Uterus (tissue), 4 donors: ENCODE results near the gene NATD1. TPM values are rescaled to one million over a fixed set of nuclear protein-coding genes. Genes with fewer than 3 reads are reported as not detected.
"Not testable (repeated sequence)": the region's sequence is repeated elsewhere in the genome, so short reads cannot be mapped to it uniquely, and the experiment has no call there.

ENCODE experiments used
- DNase-seq, 2 donors: peaks; one replicate each; pipeline ENCODE4 v3.0.0-alpha.2; 2019 to 2020
- H3K27ac ChIP-seq, 2 donors: fragments of 200-600 bp; sonication (generic); 1 replicate in 1 of 2; 2 replicates in 1 of 2; pipeline ENCODE4 v1.5.1; 2016 to 2018
- H3K27me3 ChIP-seq, 2 donors: fragments of 200-600 bp; sonication (generic); one replicate each; pipeline ENCODE4 v1.5.1; 2018 to 2019; ENCODE audit warnings: control low read depth in 1 of 2
- H3K36me3 ChIP-seq, 2 donors: fragments of 200-600 bp; sonication (generic); one replicate each; pipeline ENCODE4 v1.5.1; 2019; ENCODE audit warnings: control low read depth in 1 of 2
- H3K4me1 ChIP-seq, 2 donors: fragments of 200-600 bp; sonication (generic); one replicate each; pipeline ENCODE4 v1.5.1; 2018 to 2019; ENCODE audit warnings: control low read depth in 1 of 2
- H3K4me3 ChIP-seq, 2 donors: fragments of 200-600 bp; sonication (generic); 1 replicate in 1 of 2; 2 replicates in 1 of 2; pipeline ENCODE4 v1.5.1; 2018 to 2019; ENCODE audit warnings: mild to moderate bottlenecking in 1 of 2
- H3K9me3 ChIP-seq, 2 donors: fragments of 200-600 bp; sonication (generic); one replicate each; pipeline ENCODE4 v1.5.1; 2019; ENCODE audit warnings: control low read depth in 1 of 2
- POLR2A ChIP-seq, 2 donors: fragments of 450-650 bp; IDR thresholded peaks; one replicate each; pipeline ENCODE4 v1.6.1; 2016; ENCODE audit warnings: antibody characterized with exemption in 2 of 2, mild to moderate bottlenecking in 1 of 2, moderate library complexity in 1 of 2
- intact Hi-C: fragments of 100-400 bp; cut with DNase I; formaldehyde crosslinking; loops from one replicate; pipeline ENCODE4 v1.15.1; 2023; ENCODE audit warnings: low total_unique reads
- total RNA-seq, 4 donors: library from RNA; depleted of rRNA in 3 of 4; stranded (reverse); fragments of >200 nt in 3 of 4; gene quantifications; one replicate each; pipeline versions ENCODE4 v1.1.0 to v1.2.4, GENCODE V29; 2014 to 2023
- TF ChIP-seq, protein P1 (sequence below), 4 experiments: fragments of 200-600 bp in 2 of 4; fragments of 450-650 bp in 2 of 4; sonication (generic) in 2 of 4; IDR thresholded peaks; one replicate each; pipeline ENCODE4 v1.5.1; 2016 to 2019; ENCODE audit warnings: antibody characterized with exemption in 4 of 4, mild to moderate bottlenecking in 2 of 4, moderate library complexity in 1 of 4
- donor health status: DM: yes; HTN: yes; CAD: no.

The NATD1 gene
- total RNA-seq, 4 donors from 2014 or later = 2.1 to 4.9 (median 3.8) TPM

DNA sequence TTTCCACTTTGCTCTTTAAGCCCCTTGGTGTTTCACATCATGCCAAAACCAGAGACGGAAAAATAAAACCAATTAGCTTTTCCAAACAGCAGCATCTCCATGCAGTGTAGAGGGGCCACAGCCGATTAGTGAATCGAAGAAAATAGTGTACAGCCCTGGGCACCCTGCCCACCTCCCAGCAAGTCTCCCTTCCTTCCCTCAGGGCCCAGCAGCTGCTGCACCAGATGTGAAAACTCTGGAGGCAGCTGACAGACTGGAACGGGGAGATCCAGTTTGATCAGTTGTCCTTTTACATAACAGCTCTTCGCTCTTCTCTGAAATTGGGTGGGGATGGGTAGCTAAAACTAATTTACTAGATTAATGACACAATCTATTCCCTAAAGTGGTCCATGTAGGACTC, 58.5 kb downstream of the NATD1 start:
- no peaks in the 10 kb centered on the region for H3K9me3 ChIP-seq
- TF ChIP-seq, protein P1, sequence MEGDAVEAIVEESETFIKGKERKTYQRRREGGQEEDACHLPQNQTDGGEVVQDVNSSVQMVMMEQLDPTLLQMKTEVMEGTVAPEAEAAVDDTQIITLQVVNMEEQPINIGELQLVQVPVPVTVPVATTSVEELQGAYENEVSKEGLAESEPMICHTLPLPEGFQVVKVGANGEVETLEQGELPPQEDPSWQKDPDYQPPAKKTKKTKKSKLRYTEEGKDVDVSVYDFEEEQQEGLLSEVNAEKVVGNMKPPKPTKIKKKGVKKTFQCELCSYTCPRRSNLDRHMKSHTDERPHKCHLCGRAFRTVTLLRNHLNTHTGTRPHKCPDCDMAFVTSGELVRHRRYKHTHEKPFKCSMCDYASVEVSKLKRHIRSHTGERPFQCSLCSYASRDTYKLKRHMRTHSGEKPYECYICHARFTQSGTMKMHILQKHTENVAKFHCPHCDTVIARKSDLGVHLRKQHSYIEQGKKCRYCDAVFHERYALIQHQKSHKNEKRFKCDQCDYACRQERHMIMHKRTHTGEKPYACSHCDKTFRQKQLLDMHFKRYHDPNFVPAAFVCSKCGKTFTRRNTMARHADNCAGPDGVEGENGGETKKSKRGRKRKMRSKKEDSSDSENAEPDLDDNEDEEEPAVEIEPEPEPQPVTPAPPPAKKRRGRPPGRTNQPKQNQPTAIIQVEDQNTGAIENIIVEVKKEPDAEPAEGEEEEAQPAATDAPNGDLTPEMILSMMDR (IDR thresholded peaks at IDR 0.05) = no peak
- TF ChIP-seq POLR2A (IDR thresholded peaks at IDR 0.05) = no peak
- H3K27ac ChIP-seq = peak overlapping the region; percentile 32 to 49
- H3K4me1 ChIP-seq = peaks cover 0 to 7% of the 10 kb centered on the region in 2 donors
- no peak overlapping the region for H3K4me3 ChIP-seq
- no peaks in the 10 kb centered on the region for H3K36me3 ChIP-seq
- intact Hi-C loops = no loop called here
- H3K27me3 ChIP-seq = no peaks in the 10 kb centered on the region
- peak; percentile 37 to 65 for DNase-seq

DNA sequence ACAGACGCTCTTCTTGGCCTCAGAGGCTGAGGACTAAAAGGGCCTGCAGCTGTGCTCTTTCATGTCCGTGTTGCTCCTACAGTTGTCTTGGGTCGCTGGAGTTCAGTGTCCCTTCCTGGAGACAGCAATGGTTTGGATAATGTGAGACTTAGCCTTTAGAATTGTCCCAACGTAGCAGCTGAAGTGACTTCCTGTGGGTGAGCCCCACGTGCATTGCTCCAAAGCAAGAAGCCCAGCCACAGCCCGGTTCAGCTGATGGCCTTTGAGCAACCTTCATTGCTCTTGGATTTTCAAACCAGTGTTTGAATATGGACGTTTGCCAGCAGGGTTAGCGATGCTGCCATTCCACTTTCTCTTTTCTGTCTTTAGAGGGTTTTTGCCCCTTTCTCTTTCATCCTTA, 59.0 kb downstream of the NATD1 start:
- peak overlapping the region; percentile 32 to 49 for H3K27ac ChIP-seq
- TF ChIP-seq, protein P1 (IDR thresholded peaks at IDR 0.05) = no peak
- no peak for TF ChIP-seq POLR2A (IDR thresholded peaks at IDR 0.05)
- peaks cover 0 to 7% of the 10 kb centered on the region in 2 donors for H3K4me1 ChIP-seq
- no peak overlapping the region for H3K4me3 ChIP-seq
- no peaks in the 10 kb centered on the region for H3K9me3 ChIP-seq
- H3K36me3 ChIP-seq = no peaks in the 10 kb centered on the region
- intact Hi-C loops = no loop called here
- no peaks in the 10 kb centered on the region for H3K27me3 ChIP-seq
- DNase-seq = no peak

DNA sequence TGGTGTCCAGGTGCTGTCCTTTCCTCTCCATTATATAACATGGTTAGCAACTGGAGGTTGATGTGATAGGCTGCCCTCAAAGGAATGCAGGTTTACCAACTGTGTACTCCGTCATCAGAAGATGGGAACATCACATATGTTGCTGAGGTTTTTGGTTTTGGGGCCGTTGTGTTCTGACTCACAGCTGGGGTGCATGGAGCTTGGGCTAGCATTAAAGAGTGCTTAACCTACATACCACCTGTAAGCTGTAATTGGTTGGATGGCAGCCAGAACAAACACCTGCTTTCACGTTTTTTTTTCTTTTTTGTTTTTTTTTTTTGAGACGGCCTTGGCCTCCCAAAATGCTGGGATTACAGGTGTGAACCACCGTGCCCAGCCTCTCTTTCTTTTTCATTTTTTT, 60.2 kb downstream of the NATD1 start:
- intact Hi-C loops = no loop called here
- Histone ChIP-seq H3K36me3 (no peaks in the 10 kb centered on the region), H3K27me3 (no peaks in the 10 kb centered on the region), H3K4me3 (no peak overlapping the region), H3K9me3 (no peaks in the 10 kb centered on the region), H3K4me1 (peaks cover 0 to 7% of the 10 kb centered on the region in 2 donors), H3K27ac (no peak overlapping the region)
- TF ChIP-seq, protein P1 (IDR thresholded peaks at IDR 0.05) = no peak
- no peak for TF ChIP-seq POLR2A (IDR thresholded peaks at IDR 0.05)
- no peak for DNase-seq

DNA sequence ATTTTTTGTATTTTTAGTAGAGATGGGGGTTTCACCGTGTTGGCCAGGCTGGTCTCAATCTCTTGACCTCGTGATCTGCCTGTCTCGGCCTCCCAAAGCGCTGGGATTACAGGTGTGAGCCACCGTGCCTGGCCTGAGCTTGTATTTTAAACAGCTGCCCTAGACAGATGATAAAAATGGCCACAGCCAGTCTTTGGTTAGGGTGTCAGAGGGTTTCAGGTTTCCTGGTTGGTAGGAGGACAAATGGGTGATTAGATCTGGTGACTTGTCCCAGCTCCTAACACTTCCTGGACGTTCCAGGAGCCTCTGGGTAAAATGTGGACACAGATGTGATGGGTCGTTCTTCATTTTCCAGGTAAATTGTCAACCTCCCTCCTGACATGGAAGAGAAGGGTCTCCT, 60.8 kb downstream of the NATD1 start:
- H3K27me3 ChIP-seq, H3K4me1 ChIP-seq, intact Hi-C loops, H3K4me3 ChIP-seq, DNase-seq, H3K36me3 ChIP-seq, H3K27ac ChIP-seq, H3K9me3 ChIP-seq: not testable (repeated sequence)

DNA sequence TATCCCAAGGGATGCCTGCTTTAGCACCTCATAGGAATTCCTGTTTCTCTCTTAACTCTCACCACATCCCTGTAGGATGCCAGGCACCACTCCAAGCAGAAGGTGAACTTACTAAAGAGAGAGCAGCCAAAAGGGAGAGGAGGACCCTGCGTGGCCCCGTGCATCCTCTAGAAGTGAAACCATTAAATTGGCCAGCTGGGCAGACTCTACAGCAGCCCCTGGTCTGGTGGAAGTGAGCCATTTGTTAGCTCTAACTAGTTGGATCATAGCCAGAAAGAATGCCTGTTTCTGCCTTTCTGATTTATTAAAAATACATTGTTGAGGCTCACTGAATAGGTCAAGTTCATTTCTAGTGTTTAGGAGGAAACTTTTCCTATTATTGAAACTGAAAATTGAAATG, 61.5 kb downstream of the NATD1 start:
- H3K27me3 ChIP-seq = no peaks in the 10 kb centered on the region
- no peak overlapping the region for H3K4me3 ChIP-seq
- TF ChIP-seq, protein P1 (IDR thresholded peaks at IDR 0.05) = no peak
- TF ChIP-seq POLR2A (IDR thresholded peaks at IDR 0.05) = no peak
- no peak for DNase-seq
- peaks cover 0 to 7% of the 10 kb centered on the region in 2 donors for H3K4me1 ChIP-seq
- intact Hi-C loops = no loop called here
- H3K36me3 ChIP-seq = no peaks in the 10 kb centered on the region
- peak overlapping the region; percentile 5 to 41 for H3K27ac ChIP-seq
- no peaks in the 10 kb centered on the region for H3K9me3 ChIP-seq

DNA sequence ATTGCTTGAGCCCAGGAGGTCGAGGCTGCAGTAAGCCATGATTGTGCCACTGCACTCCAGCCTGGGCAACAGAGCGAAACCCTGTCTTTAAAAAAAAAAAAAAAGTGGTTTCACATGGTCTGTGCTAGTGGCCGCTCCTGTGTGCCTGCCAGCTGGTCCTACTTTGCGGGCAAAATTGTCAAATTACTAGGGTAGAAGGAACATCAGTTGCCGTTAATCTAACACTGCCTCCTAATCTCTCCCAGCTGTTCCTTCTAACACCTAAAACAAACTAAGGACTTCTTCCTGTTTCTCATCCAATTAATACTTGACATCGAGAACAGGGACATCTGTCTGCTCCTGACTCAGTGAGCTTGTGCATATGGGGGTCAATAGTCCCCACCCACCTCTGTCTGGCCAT, 63.1 kb downstream of the NATD1 start:
- no peak overlapping the region for H3K27ac ChIP-seq
- H3K27me3 ChIP-seq = no peaks in the 10 kb centered on the region
- TF ChIP-seq, protein P1 (IDR thresholded peaks at IDR 0.05) = no peak
- TF ChIP-seq POLR2A (IDR thresholded peaks at IDR 0.05) = no peak
- H3K4me3 ChIP-seq = no peak overlapping the region
- intact Hi-C loops = no loop called here
- peaks cover 0 to 7% of the 10 kb centered on the region in 2 donors for H3K4me1 ChIP-seq
- no peaks in the 10 kb centered on the region for H3K36me3 ChIP-seq
- no peak for DNase-seq
- no peaks in the 10 kb centered on the region for H3K9me3 ChIP-seq
